Transverse colon (tissue), 4 donors: ENCODE results near the gene C17orf75. TPM values are rescaled to one million over a fixed set of nuclear protein-coding genes. Genes with fewer than 3 reads are reported as not detected.
"Not testable (repeated sequence)": the region's sequence is repeated elsewhere in the genome, so short reads cannot be mapped to it uniquely, and the experiment has no call there.

ENCODE experiments used
- DNase-seq: peaks from one replicate; pipeline ENCODE4 v3.0.0-alpha.2; 2019
- H3K27ac ChIP-seq, 4 donors: fragments of 200-600 bp; sonication (generic); 2 replicates each; pipeline ENCODE4 v1.5.1; 2016 to 2018; ENCODE audit warnings: inconsistent platforms in 4 of 4
- H3K27me3 ChIP-seq: fragments of 200-600 bp; sonication (generic); 2 replicates; pipeline ENCODE4 v1.5.1; 2017; ENCODE audit warnings: inconsistent platforms
- H3K36me3 ChIP-seq, 4 donors: fragments of 200-600 bp; sonication (generic); 2 replicates each; pipeline ENCODE4 v1.5.1; 2017 to 2019; ENCODE audit warnings: inconsistent platforms in 4 of 4
- H3K4me1 ChIP-seq, 4 donors: fragments of 200-600 bp; sonication (generic); 2 replicates each; pipeline ENCODE4 v1.5.1; 2017 to 2020; ENCODE audit warnings: inconsistent platforms in 4 of 4
- H3K4me3 ChIP-seq, 4 donors: fragments of 200-600 bp; sonication (generic); 1 replicate in 1 of 4; 2 replicates in 3 of 4; pipeline versions ENCODE4 v1.5.1 to v1.6.1; 2017 to 2019; ENCODE audit warnings: inconsistent platforms in 4 of 4
- H3K9me3 ChIP-seq, 2 donors: fragments of 200-600 bp; sonication (generic); 2 replicates each; pipeline ENCODE4 v1.5.1; 2017 to 2019; ENCODE audit warnings: inconsistent platforms in 2 of 2
- CTCF ChIP-seq, 5 experiments: fragments of 200-600 bp in 3 of 5; fragments of 450-650 bp in 2 of 5; sonication (generic) in 3 of 5; IDR thresholded peaks; 1 replicate in 2 of 5; 2 replicates in 3 of 5; pipeline ENCODE4 v1.5.1; 2016 to 2017; ENCODE audit warnings: antibody characterized with exemption in 5 of 5, inconsistent platforms in 3 of 5, mild to moderate bottlenecking in 2 of 5, moderate library complexity in 1 of 5
- EP300 ChIP-seq: sonication (generic); formaldehyde crosslinking; IDR thresholded peaks from one replicate; pipeline ENCODE4 v1.6.1; 2017; ENCODE audit warnings: antibody characterized with exemption, low read depth
- POLR2A ChIP-seq: fragments of 450-650 bp; IDR thresholded peaks from one replicate; pipeline ENCODE4 v1.6.1; 2016; ENCODE audit warnings: antibody characterized with exemption, mild to moderate bottlenecking, moderate library complexity
- POLR2AphosphoS5 ChIP-seq, 3 donors: sonication (generic); formaldehyde crosslinking; IDR thresholded peaks; one replicate each; pipeline ENCODE4 v1.6.1; 2016; ENCODE audit warnings: antibody characterized with exemption in 3 of 3
- WGBS, 2 donors: methylation state at CpG; one replicate each; pipeline ENCODE4 v1.1.5; 2018; ENCODE audit warnings: low coverage in 1 of 2; 5-methylcytosine and 5-hydroxymethylcytosine counted together
- in situ Hi-C, 4 donors: fragments of 200-750 bp; cut with MboI; loops; one replicate each; pipeline versions ENCODE4 v1.15.0 to v1.15.1; 2017; ENCODE audit warnings: low sequenced_read_pairs in 3 of 4, low pct_ligation_motif_present in 1 of 4, low pct_unique_long_range_greater_than_20kb in 1 of 4
- intact Hi-C: fragments of 100-400 bp; cut with DNase I; formaldehyde crosslinking; loops from one replicate; pipeline ENCODE4 v1.15.1; 2023; ENCODE audit warnings: low total_unique reads
- total RNA-seq, 4 donors: library from RNA; depleted of rRNA; stranded (reverse); fragments of >200 nt; gene quantifications; one replicate each; pipeline ENCODE4 v1.1.0, GENCODE V29; 2016

C17orf75 gene
- total RNA-seq, 4 donors from 2014 or later, result 2.2 to 17.6 (median 9.6) TPM

GRCh38 chr17:32317353-32317752 lies 24.6 kb downstream of the C17orf75 start:
- Histone ChIP-seq H3K4me1 (no peaks in the 10 kb centered on the region), H3K27ac (no peak overlapping the region), H3K4me3 (no peak overlapping the region), H3K36me3 (no peaks in the 10 kb centered on the region), H3K27me3 (no peaks in the 10 kb centered on the region), H3K9me3 (no peaks in the 10 kb centered on the region)
- DNase-seq, result no peak
- 75% methylated on average over 3 to 4 of the region's 4 CpGs for WGBS, 2 donors
- in situ Hi-C loops, result loop anchor here in 2 of 4 donors (5.0 kb wide), 1 partner anchor 60 kb away; no protein-coding TSS in a partner anchor
- TF ChIP-seq CTCF (IDR thresholded peaks at IDR 0.05) (no peak), POLR2AphosphoS5 (IDR thresholded peaks at IDR 0.05) (no peak), EP300 (no peak), POLR2A (no peak)
- intact Hi-C loops, result no loop called here

GRCh38 chr17:32316653-32317052 lies 25.3 kb downstream of the C17orf75 start:
- WGBS, 2 donors, result 90% methylated on average over 5 of the region's 5 CpGs
- in situ Hi-C loops, result loop anchor here in 2 of 4 donors (5.0 kb wide), 1 partner anchor 59 kb away; no protein-coding TSS in a partner anchor
- H3K36me3 ChIP-seq, H3K4me3 ChIP-seq, DNase-seq, H3K9me3 ChIP-seq, H3K27ac ChIP-seq, intact Hi-C loops, H3K4me1 ChIP-seq, H3K27me3 ChIP-seq: not testable (repeated sequence)

GRCh38 chr17:32315171-32315570 lies 26.8 kb downstream of the C17orf75 start:
- no peak overlapping the region for H3K4me3 ChIP-seq

GRCh38 chr17:32314636-32315035 lies 27.3 kb downstream of the C17orf75 start:
- no peak for DNase-seq
- TF ChIP-seq POLR2A, result no peak
- no peak for TF ChIP-seq EP300
- TF ChIP-seq POLR2AphosphoS5 (IDR thresholded peaks at IDR 0.05), result no peak
- no peak for TF ChIP-seq CTCF (IDR thresholded peaks at IDR 0.05)
- H3K9me3 ChIP-seq, result no peaks in the 10 kb centered on the region
- WGBS, 2 donors, result 86% methylated on average over 9 of the region's 9 CpGs; no CpG with 5 or more reads in 1 of the 2 donors
- in situ Hi-C loops (loop anchor here in 2 of 4 donors (5.0 kb wide), 1 partner anchor 57 kb away; no protein-coding TSS in a partner anchor), intact Hi-C loops (no loop called here)
- no peak overlapping the region for H3K4me3 ChIP-seq
- H3K27ac ChIP-seq, result no peak overlapping the region
- H3K36me3 ChIP-seq, result no peaks in the 10 kb centered on the region
- peaks cover 4% of the 10 kb centered on the region for H3K27me3 ChIP-seq
- peaks cover 0 to 6% (median 0%) of the 10 kb centered on the region in 4 donors for H3K4me1 ChIP-seq

More at GRCh38 chr17:32315171-32315570, 26.8 kb downstream of the C17orf75 start:
- no peaks in the 10 kb centered on the region for H3K9me3 ChIP-seq
- intact Hi-C loops, result no loop called here
- H3K4me1 ChIP-seq, result peaks cover 0 to 6% (median 0%) of the 10 kb centered on the region in 4 donors
- H3K27me3 ChIP-seq, result peaks cover 4% of the 10 kb centered on the region
- H3K27ac ChIP-seq, result no peak overlapping the region
- H3K36me3 ChIP-seq, result no peaks in the 10 kb centered on the region
- in situ Hi-C loops, result loop anchor here in 2 of 4 donors (5.0 kb wide), 1 partner anchor 58 kb away; no protein-coding TSS in a partner anchor
- 87% methylated on average over 8 of the region's 8 CpGs; no CpG with 5 or more reads in 1 of the 2 donors for WGBS, 2 donors
- TF ChIP-seq CTCF (IDR thresholded peaks at IDR 0.05), result no peak
- TF ChIP-seq POLR2AphosphoS5 (IDR thresholded peaks at IDR 0.05), result no peak
- no peak for TF ChIP-seq EP300
- no peak for TF ChIP-seq POLR2A
- DNase-seq, result no peak
